OCI-LY1 (cell line): Measurements from ENCODE around the gene AHI1.
A peak's percentile ranks its signal among the peaks of the same experiment; 100 is the strongest.

ENCODE experiments used
- H2AFZ ChIP-seq: fragments of 200-600 bp; sonication (generic), shearing (Covaris generic); 2 replicates; pipeline ENCODE4 v1.6.0; 2014; ENCODE audit warnings: antibody characterized with exemption, mild to moderate bottlenecking, low read length
- H3F3A ChIP-seq: fragments of 200-600 bp; sonication (generic), shearing (Covaris generic); 2 replicates; pipeline ENCODE4 v1.6.0; 2014; ENCODE audit warnings: mild to moderate bottlenecking, antibody characterized with exemption, low read length, moderate library complexity; ENCODE audit not compliant: insufficient read depth
- H3K27ac ChIP-seq: fragments of 200-600 bp; sonication (generic); 2 replicates; pipeline ENCODE4 v1.5.1; 2014; ENCODE audit warnings: low read length, mixed run types, mild to moderate bottlenecking, low read depth; ENCODE audit not compliant: poor library complexity, severe bottlenecking
- H3K27me3 ChIP-seq: fragments of 200-600 bp; sonication (generic); 2 replicates; pipeline ENCODE4 v1.6.0; 2014; ENCODE audit warnings: antibody characterized with exemption, mild to moderate bottlenecking, low read length, moderate library complexity; ENCODE audit not compliant: insufficient read depth
- H3K36me3 ChIP-seq: fragments of 200-600 bp; sonication (generic); 2 replicates; pipeline ENCODE4 v1.6.1; 2014; ENCODE audit warnings: mild to moderate bottlenecking, antibody characterized with exemption, low read length, moderate library complexity, mixed read lengths; ENCODE audit not compliant: insufficient read depth
- H3K4me1 ChIP-seq: fragments of 200-600 bp; sonication (generic); 2 replicates; pipeline ENCODE4 v1.5.1; 2014; ENCODE audit warnings: mild to moderate bottlenecking, low read length, moderate library complexity; ENCODE audit not compliant: insufficient read depth, severe bottlenecking
- H3K4me2 ChIP-seq: fragments of 200-600 bp; sonication (generic), shearing (Covaris generic); 2 replicates; pipeline ENCODE4 v1.6.1; 2014; ENCODE audit warnings: low read length
- H3K4me3 ChIP-seq: fragments of 200-600 bp; sonication (generic); 2 replicates; pipeline ENCODE4 v1.5.1; 2014; ENCODE audit warnings: low read length, low read depth, mild to moderate bottlenecking, mixed read lengths; ENCODE audit not compliant: poor library complexity, severe bottlenecking
- H3K79me2 ChIP-seq: fragments of 200-600 bp; shearing (Covaris generic); 2 replicates; pipeline ENCODE4 v1.6.1; 2016; ENCODE audit warnings: mixed run types, low read length, mixed read lengths; ENCODE audit not compliant: insufficient read depth
- H3K9ac ChIP-seq: fragments of 200-600 bp; sonication (generic), shearing (Covaris generic); 2 replicates; pipeline ENCODE4 v1.6.1; 2014; ENCODE audit warnings: mild to moderate bottlenecking, low read length, mixed read lengths
- H3K9me2 ChIP-seq: fragments of 200-600 bp; sonication (generic), shearing (Covaris generic); 2 replicates; pipeline ENCODE4 v1.6.1; 2014; ENCODE audit warnings: low read depth, mild to moderate bottlenecking, low read length, mixed read lengths
- H3K9me3 ChIP-seq: fragments of 200-600 bp; shearing (Covaris generic); 2 replicates; pipeline ENCODE4 v1.6.1; 2014; ENCODE audit warnings: low read length, mixed read lengths
- H4K20me1 ChIP-seq: fragments of 200-600 bp; sonication (generic), shearing (Covaris generic); 2 replicates; pipeline ENCODE4 v1.6.0; 2016; ENCODE audit warnings: mild to moderate bottlenecking, low read length; ENCODE audit not compliant: insufficient read depth
- EZH2 ChIP-seq: fragments of 200-600 bp; sonication (generic), shearing (Covaris generic); IDR thresholded peaks from 2 replicates; pipeline ENCODE4 v1.8.0; 2017; ENCODE audit warnings: borderline replicate concordance, mixed run types, mild to moderate bottlenecking, antibody characterized with exemption, low read length, moderate library complexity, mixed read lengths
- TF ChIP-seq, protein P1 (sequence below): fragments of 200-600 bp; sonication (generic), shearing (Covaris generic); IDR thresholded peaks from 2 replicates; pipeline ENCODE4 v1.5.1; 2017; ENCODE audit warnings: mild to moderate bottlenecking, antibody characterized with exemption, low read length, moderate library complexity, mixed read lengths

AHI1 gene

DNA sequence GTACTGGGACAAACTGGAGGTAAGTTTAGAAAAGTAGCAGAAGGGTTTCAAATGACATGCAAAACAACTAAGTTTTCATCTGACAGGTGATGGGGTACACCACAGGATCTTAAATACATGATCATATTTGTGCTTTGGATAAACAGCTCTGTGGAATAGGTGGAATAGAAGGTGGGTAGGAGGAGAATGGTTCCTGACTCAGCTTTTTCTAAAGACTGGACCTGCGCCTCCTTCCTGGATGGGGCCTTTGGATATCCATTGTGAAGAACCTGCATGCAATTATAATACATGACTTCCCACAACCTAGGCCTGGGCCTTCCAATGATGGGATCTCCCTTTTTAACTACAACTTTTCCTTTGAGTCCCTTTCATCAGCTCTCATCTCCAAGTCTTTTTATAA lies 145.9 kb downstream of the AHI1 start:
- no peaks in the 10 kb centered on the region for H3F3A ChIP-seq
- H3K79me2 ChIP-seq = no peaks in the 10 kb centered on the region
- no peaks in the 10 kb centered on the region for H3K9me3 ChIP-seq
- no peak overlapping the region for H3K9ac ChIP-seq
- TF ChIP-seq, protein P1, sequence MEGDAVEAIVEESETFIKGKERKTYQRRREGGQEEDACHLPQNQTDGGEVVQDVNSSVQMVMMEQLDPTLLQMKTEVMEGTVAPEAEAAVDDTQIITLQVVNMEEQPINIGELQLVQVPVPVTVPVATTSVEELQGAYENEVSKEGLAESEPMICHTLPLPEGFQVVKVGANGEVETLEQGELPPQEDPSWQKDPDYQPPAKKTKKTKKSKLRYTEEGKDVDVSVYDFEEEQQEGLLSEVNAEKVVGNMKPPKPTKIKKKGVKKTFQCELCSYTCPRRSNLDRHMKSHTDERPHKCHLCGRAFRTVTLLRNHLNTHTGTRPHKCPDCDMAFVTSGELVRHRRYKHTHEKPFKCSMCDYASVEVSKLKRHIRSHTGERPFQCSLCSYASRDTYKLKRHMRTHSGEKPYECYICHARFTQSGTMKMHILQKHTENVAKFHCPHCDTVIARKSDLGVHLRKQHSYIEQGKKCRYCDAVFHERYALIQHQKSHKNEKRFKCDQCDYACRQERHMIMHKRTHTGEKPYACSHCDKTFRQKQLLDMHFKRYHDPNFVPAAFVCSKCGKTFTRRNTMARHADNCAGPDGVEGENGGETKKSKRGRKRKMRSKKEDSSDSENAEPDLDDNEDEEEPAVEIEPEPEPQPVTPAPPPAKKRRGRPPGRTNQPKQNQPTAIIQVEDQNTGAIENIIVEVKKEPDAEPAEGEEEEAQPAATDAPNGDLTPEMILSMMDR = no peak
- TF ChIP-seq EZH2 = no peak
- no peak overlapping the region for H3K27ac ChIP-seq
- no peaks in the 10 kb centered on the region for H4K20me1 ChIP-seq
- no peak overlapping the region for H3K4me2 ChIP-seq
- H3K4me3 ChIP-seq = no peak overlapping the region
- no peak overlapping the region for H2AFZ ChIP-seq
- H3K27me3 ChIP-seq = no peaks in the 10 kb centered on the region
- H3K4me1 ChIP-seq = peaks cover 7% of the 10 kb centered on the region
- H3K9me2 ChIP-seq = no peaks in the 10 kb centered on the region
- no peaks in the 10 kb centered on the region for H3K36me3 ChIP-seq

DNA sequence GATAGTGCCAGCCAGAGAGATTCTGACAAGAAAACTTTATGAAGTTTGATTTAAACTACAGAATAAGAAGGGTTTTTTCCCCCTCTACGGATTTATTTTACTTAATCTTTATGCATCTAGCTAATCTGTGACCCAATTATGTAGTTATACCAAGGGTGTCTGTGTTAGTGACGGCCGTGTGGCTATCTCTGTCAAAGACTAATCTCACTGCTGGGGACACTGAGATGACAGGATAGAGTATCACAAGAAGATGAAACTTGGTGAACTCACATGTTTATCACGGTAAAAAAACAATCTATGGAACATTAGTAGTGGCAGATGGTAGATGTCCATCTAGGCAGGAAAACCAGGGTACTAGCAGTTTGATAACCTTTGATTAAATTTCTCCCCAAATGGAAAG lies 149.7 kb downstream of the AHI1 start:
- Histone ChIP-seq H3K27ac (no peak overlapping the region), H3K9ac (no peak overlapping the region), H3K36me3 (no peaks in the 10 kb centered on the region), H3K9me3 (no peaks in the 10 kb centered on the region), H3K4me3 (no peak overlapping the region), H3F3A (no peaks in the 10 kb centered on the region), H3K4me2 (no peak overlapping the region), H3K27me3 (no peaks in the 10 kb centered on the region), H3K79me2 (no peaks in the 10 kb centered on the region), H4K20me1 (no peaks in the 10 kb centered on the region), H2AFZ (0 out of 2 replicates have a peak overlapping the region, but pooled peaks have one; percentile 69), H3K9me2 (no peaks in the 10 kb centered on the region), H3K4me1 (peaks cover 10% of the 10 kb centered on the region)
- TF ChIP-seq EZH2 = no peak
- TF ChIP-seq, protein P1 = no peak

DNA sequence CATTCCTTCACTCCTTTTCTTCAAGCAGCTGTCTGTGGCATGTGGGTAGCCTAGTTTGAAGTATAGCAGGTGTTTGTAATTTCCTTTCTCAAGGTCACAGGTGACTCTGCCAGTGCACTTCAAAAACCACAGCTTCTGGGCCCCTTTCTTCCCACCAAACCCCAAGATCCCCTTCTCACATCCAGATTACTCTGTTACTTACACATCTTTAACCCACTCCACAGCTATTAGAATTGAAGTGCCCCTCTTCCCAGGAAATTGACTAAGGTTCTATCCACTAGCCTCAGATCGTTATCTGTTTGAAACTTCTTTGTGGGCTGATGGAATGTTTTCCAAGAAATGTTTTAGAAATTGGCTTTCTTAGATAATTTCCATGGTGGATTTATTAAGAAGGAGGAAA lies 150.8 kb downstream of the AHI1 start:
- Histone ChIP-seq H3K36me3 (no peaks in the 10 kb centered on the region), H3K79me2 (no peaks in the 10 kb centered on the region), H3F3A (no peaks in the 10 kb centered on the region), H3K9ac (no peak overlapping the region), H3K27me3 (no peaks in the 10 kb centered on the region), H3K27ac (no peak overlapping the region), H3K4me2 (no peak overlapping the region), H3K9me2 (no peaks in the 10 kb centered on the region), H3K9me3 (no peaks in the 10 kb centered on the region), H3K4me3 (no peak overlapping the region), H3K4me1 (peaks cover 13% of the 10 kb centered on the region), H4K20me1 (no peaks in the 10 kb centered on the region), H2AFZ (no peak overlapping the region)
- no peak for TF ChIP-seq EZH2
- TF ChIP-seq, protein P1 = no peak
